NCI-H2171 treated with DMSO at 0.1 percent for 48 hours (cell line): ENCODE results near the gene KRT1.
"Not testable (repeated sequence)": the region's sequence is repeated elsewhere in the genome, so short reads cannot be mapped to it uniquely, and the experiment has no call there.

Experiments used
- DNase-seq: peaks from one replicate; lab custom pipeline; 2025; lab: John Stamatoyannopoulos, UW

Gene KRT1

GRCh38 chr12:52682381-52682660 lies 2.1 kb upstream of the KRT1 start:
- DNase-seq = no peak

DNA sequence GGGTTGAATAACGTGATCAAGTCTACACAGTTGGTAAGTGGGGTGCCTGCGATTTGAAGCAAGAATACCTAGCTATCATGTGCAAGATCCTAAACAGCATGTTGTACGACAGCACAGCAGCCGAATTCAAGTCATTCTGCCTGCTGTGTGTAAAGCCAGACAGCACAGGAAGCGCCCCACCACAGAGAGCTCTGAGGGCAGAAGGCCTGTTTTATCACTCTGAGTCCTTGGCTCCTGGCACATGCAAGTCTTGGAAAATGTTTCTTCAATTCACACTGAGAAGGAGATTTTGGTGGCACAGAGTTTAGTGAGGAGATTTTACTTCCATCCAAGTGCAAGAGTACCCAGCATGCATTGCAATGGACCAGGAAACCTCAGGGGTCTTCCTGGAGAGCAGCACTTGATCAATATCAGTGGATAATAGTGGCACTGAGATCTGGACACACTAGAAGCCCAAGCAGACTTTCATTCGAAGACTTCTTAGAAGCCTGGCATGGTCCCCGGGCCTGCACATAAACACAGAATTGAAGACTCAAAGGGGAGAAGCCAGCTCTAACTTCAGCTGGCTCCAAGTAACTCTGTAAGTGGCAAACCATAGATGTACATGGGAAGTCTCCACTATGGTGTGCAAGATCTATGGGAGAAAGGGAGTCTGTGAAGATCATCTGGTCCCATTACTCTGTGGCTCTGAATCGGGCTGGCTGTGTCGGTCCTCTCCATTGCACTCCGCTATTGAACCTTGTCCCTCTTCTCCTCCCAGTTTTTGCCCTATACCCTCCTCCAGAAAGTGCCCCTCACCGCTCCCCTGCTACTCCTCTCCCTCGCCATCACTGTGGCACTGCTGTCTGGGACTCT lies 1.5 kb upstream of the KRT1 start:
- no peak for DNase-seq

- no peak for DNase-seq
Measured at GRCh38 chr12:52679875-52680274, 332 bp downstream of the KRT1 start.

- no peak for DNase-seq
Measured at GRCh38 chr12:52677671-52678070, 2.5 kb downstream of the KRT1 start.

GRCh38 chr12:52677126-52677525 lies 3.1 kb downstream of the KRT1 start:
- no peak for DNase-seq

GRCh38 chr12:52676163-52676562 lies 4.0 kb downstream of the KRT1 start:
- no peak for DNase-seq

- no peak for DNase-seq
Measured at GRCh38 chr12:52675301-52675701, 4.9 kb downstream of the KRT1 start.

DNA sequence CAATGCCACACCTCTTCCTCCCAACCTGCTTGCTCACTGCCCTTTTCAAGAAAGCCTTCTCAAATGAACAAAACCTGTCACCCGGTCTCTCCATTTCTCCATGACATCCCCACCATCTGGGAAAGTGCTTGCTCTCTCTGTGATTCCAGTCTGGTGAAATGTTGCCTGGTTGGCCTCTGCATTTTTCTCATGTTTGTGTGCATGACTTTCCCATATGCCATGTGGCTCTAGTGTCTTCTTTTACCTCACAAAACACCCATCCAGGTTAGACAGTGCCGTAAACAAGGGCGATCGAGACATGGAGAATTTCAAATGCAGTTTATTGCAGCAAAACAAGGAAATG lies 5.8 kb downstream of the KRT1 start:
- peak; percentile 34 for DNase-seq

- DNase-seq = no peak
Measured at GRCh38 chr12:52673713-52674432, 6.3 kb downstream of the KRT1 start.

- DNase-seq = no peak
Measured at GRCh38 chr12:52673217-52673616, 7.0 kb downstream of the KRT1 start.

DNA sequence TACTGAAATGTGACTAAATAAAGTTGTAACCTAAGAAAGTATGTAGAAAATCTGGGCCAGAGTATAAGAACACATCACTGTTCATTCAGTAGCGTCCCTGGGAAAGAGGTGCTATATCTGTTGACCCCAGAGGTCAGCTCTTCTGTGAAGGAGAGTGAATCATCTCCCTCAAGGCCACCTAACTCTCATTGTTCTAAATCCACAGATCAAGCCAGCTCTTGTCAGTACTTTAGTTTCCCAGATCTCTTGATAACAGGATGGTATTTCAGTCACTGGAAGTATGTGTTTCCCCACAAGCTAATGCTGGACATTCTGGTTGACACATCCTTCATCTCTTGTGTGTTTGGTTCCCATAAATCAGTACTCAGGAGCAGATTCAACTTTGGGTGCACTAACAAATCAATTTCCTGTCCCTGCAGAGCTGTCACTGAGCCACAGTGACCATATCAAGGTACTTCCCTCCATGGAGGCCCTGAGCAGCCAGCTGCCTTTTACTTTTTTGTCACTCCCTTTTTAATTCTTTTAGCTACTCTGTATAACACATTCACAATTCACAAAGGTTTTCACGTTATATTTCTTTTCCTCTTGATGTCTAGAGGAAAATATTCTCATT lies 7.8 kb downstream of the KRT1 start:
- DNase-seq = no peak

- DNase-seq = no peak
Measured at GRCh38 chr12:52670961-52671360, 9.2 kb downstream of the KRT1 start.

GRCh38 chr12:52670506-52670905 lies 9.7 kb downstream of the KRT1 start:
- no peak for DNase-seq

- DNase-seq = not testable (repeated sequence)
Measured at GRCh38 chr12:52669941-52670340, 10.3 kb downstream of the KRT1 start.

GRCh38 chr12:52669426-52669825 lies 10.8 kb downstream of the KRT1 start:
- DNase-seq = no peak

DNA sequence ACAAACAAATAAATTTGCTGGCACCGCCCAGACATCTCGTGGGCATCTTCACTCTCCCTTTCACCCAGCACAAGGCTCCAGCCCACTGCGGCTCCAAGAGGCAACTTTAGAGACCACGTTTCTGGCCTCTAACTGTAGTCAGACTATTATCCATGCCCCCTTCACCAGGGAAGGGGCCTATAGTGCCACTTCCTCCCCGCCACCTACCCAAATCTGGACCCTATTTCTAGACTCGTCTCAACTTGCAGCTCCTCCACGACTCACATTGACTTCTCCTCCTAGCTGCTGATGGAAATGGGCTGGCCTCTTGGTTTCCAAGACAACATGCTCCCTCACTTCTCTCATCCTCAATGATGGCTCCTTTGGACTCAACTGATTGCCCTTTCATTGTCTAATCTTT lies 12.3 kb downstream of the KRT1 start:
- DNase-seq = no peak

- DNase-seq = peak; percentile 19
Measured at GRCh38 chr12:52667509-52667908, 12.7 kb downstream of the KRT1 start.

GRCh38 chr12:52666471-52666870 lies 13.7 kb downstream of the KRT1 start:
- DNase-seq = no peak

- DNase-seq = no peak
Measured at GRCh38 chr12:52663420-52663819, 16.8 kb downstream of the KRT1 start.

GRCh38 chr12:52662918-52663229 lies 17.3 kb downstream of the KRT1 start:
- DNase-seq = no peak

- no peak for DNase-seq
Measured at GRCh38 chr12:52662093-52662917, 17.9 kb downstream of the KRT1 start.

DNA sequence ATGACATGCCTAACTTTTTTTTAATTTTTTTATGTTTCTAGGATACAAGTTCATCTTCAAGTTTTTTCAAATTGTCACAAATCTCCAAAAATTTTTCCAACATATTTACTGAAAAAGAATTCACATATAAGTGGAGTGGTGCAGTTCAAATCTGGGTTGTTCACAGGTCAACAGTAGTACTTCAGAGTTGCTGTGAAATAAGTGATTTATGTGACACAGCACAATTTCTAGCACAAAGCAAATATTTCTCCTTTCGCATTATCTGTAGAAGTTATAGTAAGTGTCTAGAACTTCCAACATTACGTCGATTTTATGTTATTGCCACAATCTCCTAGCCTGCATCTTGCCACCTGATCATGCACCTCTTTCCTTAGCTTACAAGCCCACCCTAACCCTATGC lies 18.5 kb downstream of the KRT1 start:
- DNase-seq = no peak
